KMS-11 (cell line): ENCODE measurements around the gene GLP1R.

Experiments
- H2AFZ ChIP-seq: fragments of 200-600 bp; sonication (generic); 2 replicates; pipeline ENCODE4 v1.6.1; 2016; ENCODE audit warnings: antibody characterized with exemption, mixed run types, low read depth
- H3K27ac ChIP-seq: fragments of 200-600 bp; sonication (generic); 2 replicates; pipeline ENCODE4 v1.6.1; 2016; ENCODE audit warnings: mild to moderate bottlenecking, mixed run types
- H3K27me3 ChIP-seq: fragments of 200-600 bp; sonication (generic); 2 replicates; pipeline ENCODE4 v1.6.1; 2017; ENCODE audit warnings: mild to moderate bottlenecking, low read depth, mixed run types, moderate library complexity; ENCODE audit not compliant: insufficient read depth
- H3K36me3 ChIP-seq: fragments of 200-600 bp; sonication (generic); 2 replicates; pipeline ENCODE4 v1.6.1; 2017; ENCODE audit warnings: mild to moderate bottlenecking, mixed run types; ENCODE audit not compliant: insufficient read depth
- H3K4me1 ChIP-seq: fragments of 200-600 bp; sonication (generic); 2 replicates; pipeline ENCODE4 v1.6.1; 2016; ENCODE audit warnings: mild to moderate bottlenecking, low read depth, mixed run types; ENCODE audit not compliant: poor library complexity, severe bottlenecking
- H3K4me2 ChIP-seq: fragments of 200-600 bp; sonication (generic); 2 replicates; pipeline ENCODE4 v1.7.0; 2016; ENCODE audit warnings: mild to moderate bottlenecking, mixed run types
- H3K4me3 ChIP-seq: fragments of 200-600 bp; sonication (generic); IDR thresholded peaks from 2 replicates; pipeline ENCODE4 v1.6.1; 2017; ENCODE audit warnings: low read depth, low read length, mixed read lengths; ENCODE audit not compliant: insufficient read depth
- H3K79me2 ChIP-seq: fragments of 200-600 bp; sonication (generic); 2 replicates; pipeline ENCODE4 v1.6.1; 2016; ENCODE audit warnings: low read depth, mixed run types; ENCODE audit not compliant: insufficient read depth
- H3K9ac ChIP-seq: fragments of 200-600 bp; sonication (generic); 2 replicates; pipeline ENCODE4 v1.6.1; 2016; ENCODE audit warnings: mild to moderate bottlenecking, mixed run types
- H4K20me1 ChIP-seq: fragments of 200-600 bp; sonication (generic); 2 replicates; pipeline ENCODE4 v1.6.1; 2016; ENCODE audit warnings: mild to moderate bottlenecking, mixed run types; ENCODE audit not compliant: insufficient read depth
- CTCF ChIP-seq: fragments of 200-600 bp; sonication (generic); conservative IDR thresholded peaks from 2 replicates; pipeline ENCODE4 v1.6.1; 2017; ENCODE audit warnings: low read depth, mild to moderate bottlenecking, antibody characterized with exemption, low read length, moderate library complexity, mixed read lengths

Gene GLP1R

GRCh38 chr6:39049575-39050283 lies 1.1 kb downstream of the GLP1R start:
- no peaks in the 10 kb centered on the region for H3K79me2 ChIP-seq
- no peaks in the 10 kb centered on the region for H4K20me1 ChIP-seq
- H3K4me3 ChIP-seq = no peak overlapping the region
- no peak for TF ChIP-seq CTCF
- no peak overlapping the region for H3K27ac ChIP-seq
- H3K36me3 ChIP-seq = no peaks in the 10 kb centered on the region
- no peaks in the 10 kb centered on the region for H3K4me1 ChIP-seq
- no peak overlapping the region for H3K4me2 ChIP-seq
- no peaks in the 10 kb centered on the region for H3K27me3 ChIP-seq
- no peak overlapping the region for H3K9ac ChIP-seq
- H2AFZ ChIP-seq = no peak overlapping the region

GRCh38 chr6:39050453-39051112 lies 2.0 kb downstream of the GLP1R start:
- H3K4me2 ChIP-seq = no peak overlapping the region
- no peak overlapping the region for H3K4me3 ChIP-seq
- H3K27me3 ChIP-seq = no peaks in the 10 kb centered on the region
- H3K27ac ChIP-seq = no peak overlapping the region
- H3K4me1 ChIP-seq = no peaks in the 10 kb centered on the region
- H3K36me3 ChIP-seq = no peaks in the 10 kb centered on the region
- TF ChIP-seq CTCF = no peak
- H3K9ac ChIP-seq = no peak overlapping the region
- no peaks in the 10 kb centered on the region for H4K20me1 ChIP-seq
- no peaks in the 10 kb centered on the region for H3K79me2 ChIP-seq
- no peak overlapping the region for H2AFZ ChIP-seq

- TF ChIP-seq CTCF = no peak
- Histone ChIP-seq H3K4me1 (no peaks in the 10 kb centered on the region), H4K20me1 (no peaks in the 10 kb centered on the region), H3K79me2 (no peaks in the 10 kb centered on the region), H3K4me2 (no peak overlapping the region), H3K4me3 (no peak overlapping the region), H2AFZ (no peak overlapping the region), H3K9ac (no peak overlapping the region), H3K27ac (no peak overlapping the region), H3K36me3 (no peaks in the 10 kb centered on the region), H3K27me3 (no peaks in the 10 kb centered on the region)
Observed at GRCh38 chr6:39051399-39052122, 3.0 kb downstream of the GLP1R start.

- Histone ChIP-seq H2AFZ (no peak overlapping the region), H3K27ac (no peak overlapping the region), H3K36me3 (no peaks in the 10 kb centered on the region), H4K20me1 (no peaks in the 10 kb centered on the region), H3K4me1 (no peaks in the 10 kb centered on the region), H3K79me2 (no peaks in the 10 kb centered on the region), H3K4me2 (no peak overlapping the region), H3K9ac (no peak overlapping the region), H3K4me3 (no peak overlapping the region), H3K27me3 (no peaks in the 10 kb centered on the region)
- TF ChIP-seq CTCF = no peak
Observed at GRCh38 chr6:39053016-39053624, 4.5 kb downstream of the GLP1R start.
